Neural cell (in vitro differentiated cells): ENCODE measurements around the gene LDB2.

ENCODE experiments used
- CTCF ChIP-seq: fragments of 450-650 bp; IDR thresholded peaks from 2 replicates; pipeline ENCODE4 v1.5.1; 2014; ENCODE audit warnings: antibody characterized with exemption, mild to moderate bottlenecking, moderate library complexity; ENCODE audit not compliant: poor library complexity, severe bottlenecking
- TAF1 ChIP-seq: IDR thresholded peaks from 2 replicates; pipeline ENCODE4 v1.6.1; 2012; ENCODE audit warnings: low read depth

GRCh38 chr4:16585053-16585452 lies 313.4 kb downstream of the LDB2 start:
- TF ChIP-seq CTCF = no peak
- TF ChIP-seq TAF1 = no peak
